CD4-positive, alpha-beta T cell treated with Interleukin-12 subunit alpha and Interleukin-12 subunit beta, for 1 hour (primary cell): ENCODE data around the gene MYO3B.
A peak's percentile ranks its signal among the peaks of the same experiment; 100 is the strongest.

Experiments
- DNase-seq: peaks from one replicate; pipeline ENCODE4 v3.0.0-alpha.2; 2020

The MYO3B gene

DNA sequence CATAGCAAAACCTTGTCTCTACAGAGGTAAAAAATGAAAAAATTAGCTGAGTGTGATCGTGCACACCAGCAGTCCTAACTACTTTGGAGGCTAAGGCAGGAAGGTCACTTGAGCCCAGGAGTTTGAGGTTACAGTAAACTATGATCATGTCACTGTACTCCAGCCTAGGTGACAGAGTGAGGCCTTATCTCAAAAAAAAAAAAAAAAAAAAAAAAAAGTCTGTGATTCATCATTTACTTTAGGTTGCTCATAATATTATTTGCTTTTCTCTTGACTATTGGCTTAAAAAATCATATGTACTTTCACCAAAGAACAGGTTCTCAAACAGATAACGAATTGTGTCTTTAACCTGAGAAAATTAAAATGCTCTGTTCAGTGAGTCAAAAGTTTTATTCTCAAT is 129.1 kb downstream of the MYO3B start:
- no peak for DNase-seq

DNA sequence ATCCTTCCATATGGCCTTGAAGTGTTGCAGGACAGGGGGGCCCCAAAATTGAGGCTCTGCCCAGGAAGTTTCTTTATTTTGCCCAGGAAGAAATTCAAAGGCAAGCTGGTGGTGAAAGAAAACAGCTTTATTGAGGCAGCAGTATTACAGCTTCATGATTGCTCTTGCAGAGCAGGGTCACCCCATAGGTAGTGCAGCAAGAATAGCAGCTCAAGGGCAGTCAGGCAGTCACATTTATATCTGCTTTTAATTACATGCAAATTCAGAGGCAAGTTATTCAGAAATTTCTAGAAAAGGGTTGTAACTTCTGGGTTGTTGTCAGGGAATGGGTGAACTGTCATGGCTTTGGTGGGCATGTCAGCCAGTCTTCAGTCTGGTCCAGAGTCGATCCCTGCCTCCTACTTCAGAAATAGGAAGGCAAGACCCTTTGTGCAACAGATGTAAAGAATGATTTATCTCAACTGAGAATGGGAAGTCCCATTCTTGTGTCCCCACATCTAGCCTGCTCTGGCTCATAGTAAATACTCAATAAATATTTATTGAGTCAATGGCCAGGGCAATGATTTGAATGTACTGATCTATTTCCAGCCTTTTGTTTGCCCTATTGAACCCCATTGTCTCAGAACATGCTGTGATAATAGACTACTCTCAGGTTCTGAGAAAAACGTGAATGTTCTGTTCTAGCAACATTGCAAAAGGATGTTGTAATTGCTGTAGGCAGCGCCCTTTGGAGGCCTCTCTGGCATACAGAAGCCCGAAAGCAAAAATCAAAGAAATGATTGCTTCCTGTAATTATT is 129.8 kb downstream of the MYO3B start:
- DNase-seq, result no peak

DNA sequence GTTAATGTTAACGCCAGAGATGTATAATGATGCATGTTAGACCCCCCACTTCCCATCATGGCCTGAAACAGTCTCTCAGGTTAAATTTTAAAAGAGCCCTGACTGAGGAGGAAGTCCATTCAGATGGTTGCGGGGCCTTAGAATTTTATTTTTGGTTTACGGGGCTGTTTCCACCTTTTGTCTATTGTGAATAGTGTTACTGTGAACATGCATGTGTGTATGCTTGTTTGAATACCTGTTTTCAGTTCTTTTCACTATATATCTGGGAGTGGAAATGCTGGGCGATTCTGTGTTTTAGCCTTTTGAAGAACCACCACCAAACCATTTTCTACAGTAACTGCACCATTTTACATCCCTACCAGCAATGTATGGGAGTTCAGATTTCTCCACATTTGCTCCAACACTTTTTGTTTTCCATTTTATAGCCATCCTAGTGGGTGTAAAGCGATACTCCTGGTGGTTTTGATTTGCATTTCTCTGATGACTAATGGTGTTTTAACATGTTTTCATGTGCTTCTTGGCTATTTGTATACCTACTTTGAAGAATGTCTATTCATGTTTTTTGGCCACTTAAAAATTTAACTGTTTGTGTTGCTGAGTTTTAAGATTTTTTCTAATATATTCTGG is 133.0 kb downstream of the MYO3B start:
- no peak for DNase-seq

DNA sequence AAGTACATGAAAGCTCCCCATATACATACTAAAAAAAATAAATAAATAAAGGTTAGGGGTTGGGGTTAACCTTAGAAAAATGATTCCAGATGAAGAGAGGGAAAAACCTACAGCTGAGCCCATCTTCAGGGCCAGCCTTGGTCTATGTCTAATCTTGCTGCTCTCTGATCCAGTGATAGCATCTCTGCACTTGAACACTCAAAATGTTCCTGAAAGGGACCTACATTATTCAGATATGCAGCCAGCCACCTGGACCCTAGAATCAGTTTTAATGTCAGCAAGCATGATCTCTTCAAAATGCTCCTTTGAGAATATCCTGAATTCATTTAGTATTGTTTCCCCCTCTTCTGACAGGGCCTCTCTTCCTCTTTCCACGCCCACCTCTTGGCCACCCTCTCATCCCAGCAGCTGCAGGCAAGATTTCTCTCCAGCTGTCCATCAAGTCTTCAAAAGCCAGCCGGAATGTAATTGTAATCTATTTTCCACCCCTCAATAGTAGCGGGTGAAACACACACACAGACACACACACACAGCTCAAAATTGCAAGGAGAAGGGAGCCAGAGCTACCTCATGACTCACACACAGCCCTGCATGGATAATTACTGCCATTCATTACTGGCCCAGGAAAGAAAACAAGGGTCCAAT is 135.5 kb downstream of the MYO3B start:
- no peak for DNase-seq

DNA sequence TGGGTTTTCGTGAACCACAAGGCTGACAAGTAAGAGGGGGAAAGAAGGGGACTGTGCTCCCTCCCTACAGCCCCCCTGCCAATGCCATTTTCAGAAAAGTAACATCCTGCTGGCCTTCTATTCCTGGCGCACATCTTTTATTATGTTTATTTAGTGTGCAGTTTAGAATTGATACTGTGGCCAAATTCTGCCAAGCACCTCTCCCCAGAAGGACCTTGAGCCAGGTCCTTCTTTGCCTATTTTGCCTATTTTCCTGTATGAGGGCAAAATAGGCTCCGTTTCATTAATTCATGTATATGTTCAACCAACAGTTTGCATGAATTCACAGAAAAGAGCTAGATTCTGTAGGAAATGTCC is 136.0 kb downstream of the MYO3B start:
- DNase-seq, result no peak

DNA sequence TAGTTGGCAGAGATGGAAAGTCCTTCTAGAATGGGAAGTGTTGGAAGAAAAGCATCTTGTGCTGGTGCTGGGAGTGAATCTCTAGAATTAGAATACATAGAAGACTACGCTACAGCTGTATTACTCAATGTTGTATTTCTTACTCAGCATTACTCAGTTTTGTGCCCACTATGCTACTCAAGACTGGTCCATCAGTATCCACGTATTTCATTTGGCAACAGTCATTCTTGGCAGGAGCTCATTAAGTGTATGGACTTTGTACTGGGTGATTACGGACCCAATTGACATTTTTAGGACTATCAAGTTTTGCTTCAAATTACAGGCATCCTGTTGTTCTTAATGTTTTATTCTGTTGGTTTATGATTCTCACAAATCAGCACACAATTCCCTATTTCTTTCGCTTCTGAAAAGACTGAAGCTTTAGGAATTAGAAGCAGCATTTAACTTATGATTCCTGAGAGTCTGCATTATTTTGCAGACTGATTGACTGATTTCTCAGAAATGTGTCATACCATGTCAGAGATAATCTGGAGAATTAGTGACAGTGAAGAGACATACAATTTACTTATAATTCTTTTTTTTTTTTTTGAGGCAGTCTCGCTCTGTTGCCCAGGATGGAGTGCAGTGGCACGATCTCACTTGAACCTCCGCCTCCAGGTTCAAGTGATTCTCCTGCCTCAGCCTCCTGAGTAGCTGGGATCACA is 136.9 kb downstream of the MYO3B start:
- no peak for DNase-seq

DNA sequence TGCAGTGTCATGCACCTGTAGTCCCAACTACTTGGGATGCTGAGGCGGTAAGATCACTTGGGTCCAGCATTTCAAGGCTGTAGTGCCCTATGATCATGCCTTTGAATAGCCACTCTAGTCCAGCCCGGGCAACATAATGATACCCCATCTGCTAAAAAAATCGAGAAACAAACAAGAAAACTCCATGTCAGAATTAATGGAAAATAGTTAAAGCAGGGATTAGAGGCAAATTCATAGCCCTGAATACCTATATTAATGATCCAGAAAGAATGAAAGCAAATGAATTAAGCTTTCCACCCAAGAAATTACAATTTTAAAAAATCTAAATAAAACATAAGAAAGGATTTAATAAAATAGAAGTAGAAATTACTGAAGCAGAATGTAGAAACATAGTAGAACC is 143.0 kb downstream of the MYO3B start:
- DNase-seq, result no peak

DNA sequence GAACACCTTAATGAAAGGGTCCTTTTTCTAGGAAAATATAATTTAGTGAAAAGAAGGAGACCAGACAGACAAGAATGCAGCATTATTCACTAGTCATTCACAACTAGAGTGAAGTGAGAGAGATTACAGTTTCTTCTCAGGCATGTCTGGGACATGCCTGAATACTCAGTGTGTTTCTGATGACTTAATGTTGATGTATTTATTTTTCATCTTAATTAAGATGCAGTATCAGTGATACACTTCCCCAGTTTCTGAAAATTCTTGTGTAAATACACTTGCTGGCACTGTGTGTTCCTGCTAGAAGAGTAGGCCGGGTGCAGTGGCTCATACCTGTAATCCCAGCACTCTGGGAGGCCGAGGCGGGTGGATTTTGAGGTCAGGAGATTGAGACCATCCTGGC is 143.6 kb downstream of the MYO3B start:
- no peak for DNase-seq

DNA sequence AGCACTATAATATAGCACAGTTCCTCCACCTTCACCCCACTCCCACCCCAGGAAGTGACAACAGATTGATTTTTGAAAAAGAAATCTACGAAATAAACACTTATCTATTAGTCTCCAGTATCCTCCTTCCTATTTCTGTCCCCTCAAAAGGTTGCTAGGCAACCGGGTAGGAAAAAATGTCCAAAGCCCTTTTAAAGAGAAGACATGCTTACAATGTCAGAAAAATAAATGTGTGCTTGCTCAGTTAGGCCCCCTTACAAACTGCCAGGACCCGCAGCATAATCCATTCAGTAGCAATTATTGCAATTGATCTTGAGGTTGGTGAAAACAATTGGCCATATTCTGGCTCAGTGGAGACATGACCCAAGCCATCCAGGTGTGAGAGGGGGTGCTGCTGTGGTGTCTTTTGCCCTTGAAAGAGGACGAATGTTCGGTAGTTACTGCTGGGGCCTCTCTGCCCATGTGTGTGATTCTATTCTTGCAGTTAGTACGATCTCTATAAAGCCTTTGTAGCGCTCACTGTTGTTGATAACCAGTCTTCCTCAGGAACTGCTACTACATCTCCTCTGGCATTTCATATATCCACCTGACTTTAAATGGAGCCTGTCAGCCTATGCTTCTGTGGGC is 144.3 kb downstream of the MYO3B start:
- DNase-seq, result no peak

DNA sequence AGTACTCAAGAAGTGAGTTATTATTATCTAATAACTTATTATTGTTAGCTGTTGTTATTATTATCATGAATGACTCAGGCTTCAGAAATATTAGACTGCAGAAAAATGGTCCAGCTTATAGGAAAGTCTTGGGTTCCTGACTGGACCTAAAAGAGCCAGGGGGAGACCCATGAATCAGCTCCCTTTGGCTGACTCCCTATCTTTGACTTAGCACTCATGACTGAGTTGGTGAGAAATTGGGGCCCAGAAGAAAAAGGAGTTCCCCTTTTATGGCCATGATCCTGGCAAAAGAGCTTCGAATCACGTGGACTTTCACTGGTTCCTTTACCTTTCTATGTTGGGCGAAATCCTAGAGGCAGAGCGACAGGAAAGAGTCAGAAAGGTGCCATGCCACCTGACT is 145.8 kb downstream of the MYO3B start:
- no peak for DNase-seq

DNA sequence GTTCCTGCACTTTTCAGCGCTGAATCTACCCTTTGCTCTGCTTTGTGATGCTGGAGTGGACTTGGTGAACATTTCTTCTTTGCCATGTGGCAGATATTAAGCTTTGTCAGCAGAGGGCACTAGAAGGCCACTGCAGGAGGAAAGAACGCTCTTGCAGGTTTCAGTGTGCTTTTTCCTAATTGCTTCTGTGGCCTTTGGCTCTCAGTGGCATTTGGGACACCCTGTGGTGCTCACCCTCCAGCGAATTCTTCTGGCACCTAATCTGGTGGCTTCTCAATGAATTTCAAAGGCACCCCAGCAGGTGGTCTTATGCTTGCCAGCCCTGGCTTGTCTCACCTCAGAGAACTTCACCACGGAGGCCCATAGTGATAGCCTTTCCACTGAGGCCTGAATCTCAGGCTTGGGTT is 146.7 kb downstream of the MYO3B start:
- peak; percentile 22 for DNase-seq

DNA sequence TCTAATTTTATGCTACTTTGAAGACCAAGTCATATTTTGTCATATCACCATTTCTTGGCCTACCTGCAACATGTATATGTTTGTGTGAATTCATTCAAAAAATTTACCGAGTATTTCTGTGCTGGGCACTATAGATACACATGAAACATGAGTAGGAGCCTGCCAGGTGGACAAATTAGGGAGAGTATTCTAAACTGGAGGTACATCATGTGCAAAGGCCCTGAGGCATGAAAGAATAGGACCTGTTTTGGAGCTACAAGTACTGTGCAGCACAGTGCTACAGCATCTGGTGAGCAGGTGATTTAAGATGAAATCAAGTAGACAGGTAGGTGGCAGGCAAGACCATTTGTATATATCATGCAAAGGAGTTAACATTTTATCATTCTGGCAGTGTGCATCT is 152.9 kb downstream of the MYO3B start:
- DNase-seq, result no peak

DNA sequence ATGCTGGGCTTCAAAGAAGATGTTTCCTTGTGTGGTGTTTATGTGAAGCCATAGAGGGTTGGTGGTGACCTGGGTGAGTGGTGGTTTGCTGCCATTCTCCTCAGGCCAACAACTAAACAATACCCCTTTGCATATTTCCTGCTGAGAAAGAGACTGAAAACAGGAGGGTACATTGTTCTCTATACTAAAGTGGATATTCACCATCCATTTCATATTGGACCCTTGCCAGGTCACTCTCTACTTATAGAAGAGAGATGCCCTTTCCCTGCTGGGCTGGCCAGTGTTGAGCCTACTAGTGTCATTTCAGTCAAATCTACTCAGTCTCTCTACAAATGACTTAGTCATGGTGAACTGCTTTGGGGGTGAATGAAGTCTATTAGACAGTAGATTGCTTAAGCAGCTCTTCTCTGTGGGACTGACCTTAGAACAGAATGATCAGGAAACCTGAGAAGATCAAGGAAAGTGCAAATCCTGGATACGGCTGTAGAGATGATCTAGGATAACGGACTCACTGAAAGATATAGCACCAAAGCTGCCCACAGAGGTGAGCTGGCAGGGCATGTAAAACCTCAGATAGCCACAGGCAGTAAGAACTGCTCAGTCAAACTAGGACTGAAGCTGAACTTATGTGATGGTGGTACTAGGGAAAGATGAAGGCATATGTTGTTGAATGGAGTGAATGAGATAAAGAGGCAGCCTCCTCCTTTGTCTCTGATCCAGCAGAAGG is 154.9 kb downstream of the MYO3B start:
- DNase-seq, result no peak

DNA sequence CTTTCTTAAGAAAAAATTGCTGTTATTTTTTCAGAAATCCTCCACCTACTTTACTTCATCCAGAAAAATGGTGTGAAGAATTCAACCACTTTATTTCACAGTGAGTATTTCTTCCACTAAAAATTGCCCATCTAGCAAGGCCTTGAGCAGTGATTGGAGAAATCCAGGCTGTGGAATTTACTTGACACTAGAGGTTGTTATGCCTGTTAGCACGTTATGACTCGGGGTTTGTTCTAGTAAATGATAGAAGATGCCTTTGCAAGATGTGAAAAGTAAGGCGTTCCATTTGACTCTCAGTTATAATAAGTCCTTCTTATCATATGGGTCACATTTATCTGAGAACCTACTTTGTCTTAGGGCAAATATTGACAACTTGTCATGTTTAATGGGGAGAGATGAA is 157.4 kb downstream of the MYO3B start:
- DNase-seq, result no peak

DNA sequence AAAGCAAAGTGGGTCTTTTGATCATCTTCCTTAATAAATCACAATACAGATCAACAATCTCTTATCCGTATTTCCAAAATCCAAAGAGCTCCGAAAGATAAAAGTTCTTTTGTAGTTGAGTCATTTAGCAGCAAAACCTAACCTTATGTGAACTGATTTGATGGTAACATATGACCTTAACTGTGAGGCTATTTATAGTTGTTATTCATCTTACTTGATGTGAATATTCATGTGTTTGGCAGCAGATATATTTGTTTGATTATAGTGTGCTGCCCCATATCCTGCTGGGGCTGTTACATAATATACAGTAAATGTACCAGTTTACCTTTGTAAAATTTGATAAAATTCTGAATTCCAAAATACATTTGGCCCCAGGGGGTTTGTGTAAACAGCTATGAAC is 158.5 kb downstream of the MYO3B start:
- DNase-seq, result no peak

DNA sequence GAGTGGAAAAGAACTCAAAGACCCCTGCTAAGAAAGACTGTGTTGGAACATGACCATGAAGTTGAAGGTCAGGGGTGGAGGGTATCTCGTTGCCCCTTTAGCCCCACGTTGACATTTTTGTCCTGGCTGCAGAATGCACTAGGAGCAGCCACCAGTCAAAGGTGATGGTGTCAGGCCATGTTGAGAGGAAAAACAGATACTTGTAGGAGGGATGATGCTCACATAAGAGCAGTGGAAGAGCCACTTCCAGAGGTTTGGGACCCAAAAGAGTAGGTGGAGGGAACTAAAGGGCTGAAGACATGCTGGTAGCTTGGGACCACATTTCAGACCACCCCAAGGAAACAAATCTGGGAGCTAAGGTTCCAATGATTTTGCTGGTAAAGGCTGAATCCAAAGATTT is 159.0 kb downstream of the MYO3B start:
- DNase-seq, result no peak

DNA sequence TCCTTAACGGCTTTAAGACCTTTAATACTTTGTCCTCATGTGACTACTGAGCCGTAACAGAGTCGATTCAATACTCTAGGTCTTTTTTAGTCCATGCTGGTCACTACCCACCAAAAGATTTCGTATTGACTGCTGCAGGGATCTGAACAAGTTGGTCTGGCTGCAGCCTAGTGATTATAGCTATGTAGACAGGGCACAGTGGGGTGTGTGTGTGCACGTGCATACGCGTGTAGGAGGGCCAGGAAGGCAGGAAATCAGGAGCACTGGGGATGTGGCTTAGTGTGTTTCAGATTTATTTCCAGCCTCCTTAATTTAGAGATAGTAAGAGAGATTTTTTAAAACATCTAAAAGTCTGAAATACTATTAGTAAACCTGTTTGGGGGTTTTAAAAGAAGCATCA is 161.4 kb downstream of the MYO3B start:
- no peak for DNase-seq

DNA sequence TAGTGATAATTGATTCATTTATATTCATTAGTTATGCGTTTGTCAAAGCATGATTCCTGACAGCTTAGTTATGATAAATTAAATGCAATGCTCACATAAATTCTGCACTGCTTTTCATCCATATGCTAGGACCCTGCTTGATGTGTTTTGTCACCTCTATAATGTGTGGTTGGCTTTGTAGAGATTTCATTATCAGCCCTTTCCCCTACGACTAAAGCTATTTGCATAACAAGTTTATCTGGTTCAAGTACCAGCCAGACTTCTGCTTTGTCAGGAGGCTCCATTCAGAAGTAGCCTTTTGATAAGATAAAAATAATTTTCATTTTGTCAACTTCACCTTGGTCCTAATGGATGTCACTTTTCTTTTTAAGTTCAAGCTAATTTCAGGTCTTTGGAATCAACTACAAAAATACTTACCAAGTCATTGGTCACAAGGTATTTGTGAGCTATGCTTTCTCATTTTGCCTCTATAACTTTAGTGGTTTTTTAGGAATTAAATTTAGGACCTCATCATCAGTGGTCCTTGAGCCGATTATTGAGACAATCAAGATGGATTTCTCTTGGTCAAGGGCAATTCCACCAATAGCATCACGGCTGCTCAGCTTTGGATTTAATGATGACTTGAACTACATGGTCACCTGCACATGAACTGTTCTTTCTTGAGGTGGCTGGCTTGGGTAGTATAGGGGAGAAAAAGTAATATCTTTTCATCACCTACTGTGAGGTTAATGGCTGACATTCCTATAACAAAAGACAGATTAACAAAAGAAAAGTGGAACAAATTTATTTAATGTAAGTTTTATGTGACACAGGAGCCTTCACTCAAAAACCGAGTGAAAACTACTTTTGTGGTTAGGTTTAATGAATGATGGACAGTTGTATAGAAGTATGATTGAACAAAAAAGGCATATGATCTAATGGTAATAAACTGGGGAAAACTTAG is 162.1 kb downstream of the MYO3B start:
- DNase-seq, result no peak

DNA sequence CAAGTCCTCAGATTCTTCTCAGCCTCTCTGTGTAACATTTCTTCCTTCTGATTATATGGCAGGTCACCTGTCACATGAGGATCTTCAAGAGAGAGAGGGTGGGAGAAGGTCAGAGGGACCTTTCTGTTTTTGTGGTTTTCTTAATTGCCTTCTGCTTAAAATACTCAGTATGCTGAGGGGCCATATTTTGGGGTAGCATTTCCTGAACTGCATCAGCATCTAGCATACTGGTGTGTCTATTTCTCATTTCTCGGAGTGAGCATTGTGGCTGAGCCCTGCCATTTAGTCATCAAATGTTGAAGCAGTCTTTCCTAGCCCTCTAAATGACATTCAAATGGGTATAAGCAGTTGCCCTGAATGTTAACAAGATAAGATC is 162.7 kb downstream of the MYO3B start:
- DNase-seq, result no peak

DNA sequence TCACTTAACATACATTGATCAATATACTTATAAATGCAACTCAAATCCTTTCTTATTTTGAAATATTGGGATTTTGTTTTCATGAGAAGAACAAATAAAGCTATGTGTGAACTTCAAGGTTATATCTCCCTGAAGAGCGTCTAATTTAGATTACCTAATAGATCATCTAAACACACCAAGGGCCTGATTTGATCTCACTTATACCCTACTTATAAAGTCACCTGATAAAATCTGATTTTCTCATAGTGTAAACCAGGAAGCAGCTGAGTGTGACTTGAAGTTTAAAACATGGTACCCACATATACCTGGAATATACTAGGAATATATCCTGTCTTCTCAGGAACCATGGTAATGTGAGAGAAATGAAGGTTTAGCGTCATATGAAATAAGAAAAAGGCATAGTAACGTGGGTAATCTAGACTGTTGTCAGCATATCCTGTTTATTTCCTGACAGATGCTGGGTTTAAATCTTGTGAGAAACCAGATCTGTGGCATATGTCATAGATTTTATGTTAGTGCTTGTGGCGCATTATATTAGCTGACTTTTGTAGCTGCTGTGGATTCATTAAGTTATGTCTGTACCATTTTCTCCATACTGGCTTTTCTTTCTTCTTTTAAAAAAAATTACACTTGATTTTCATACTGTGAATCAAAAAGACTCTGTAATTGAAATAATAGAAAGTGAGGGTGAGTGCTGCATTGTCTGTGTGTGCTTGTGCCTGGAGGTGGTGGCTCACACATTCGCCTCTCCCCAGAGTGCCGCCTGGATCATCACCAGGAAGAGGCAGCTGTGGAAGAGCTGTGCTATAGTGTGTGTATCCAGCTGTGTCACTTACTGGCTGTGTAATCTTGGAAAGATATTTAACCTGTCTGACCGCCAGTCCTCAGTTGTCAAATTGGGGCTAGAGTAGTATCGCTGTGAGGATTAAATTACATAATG is 164.0 kb downstream of the MYO3B start:
- DNase-seq, result no peak
